ENCODE measurements around the gene TARS1.

DNA sequence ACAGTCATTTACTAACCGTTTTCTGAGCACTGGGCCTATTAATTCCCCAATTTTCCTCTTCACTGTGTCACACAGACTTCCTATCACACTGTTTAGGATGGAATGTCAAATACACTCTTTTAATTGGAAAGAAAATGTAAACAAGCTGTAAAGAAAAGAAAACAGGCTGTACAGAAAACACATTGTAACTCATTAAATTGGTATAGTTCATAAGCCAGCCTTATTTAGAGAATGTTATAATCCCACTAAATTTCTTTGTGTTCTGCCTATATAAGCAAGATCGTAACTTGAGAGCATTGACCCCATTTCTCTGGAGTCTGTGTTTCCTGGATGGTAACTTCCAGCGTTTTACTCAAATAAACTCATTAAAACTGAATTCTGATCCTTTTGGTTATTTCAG lies 46.5 kb downstream of the TARS1 start:
- no peak for TF ChIP-seq POLR2A (IDR thresholded peaks at IDR 0.05)
- TF ChIP-seq, protein P1, sequence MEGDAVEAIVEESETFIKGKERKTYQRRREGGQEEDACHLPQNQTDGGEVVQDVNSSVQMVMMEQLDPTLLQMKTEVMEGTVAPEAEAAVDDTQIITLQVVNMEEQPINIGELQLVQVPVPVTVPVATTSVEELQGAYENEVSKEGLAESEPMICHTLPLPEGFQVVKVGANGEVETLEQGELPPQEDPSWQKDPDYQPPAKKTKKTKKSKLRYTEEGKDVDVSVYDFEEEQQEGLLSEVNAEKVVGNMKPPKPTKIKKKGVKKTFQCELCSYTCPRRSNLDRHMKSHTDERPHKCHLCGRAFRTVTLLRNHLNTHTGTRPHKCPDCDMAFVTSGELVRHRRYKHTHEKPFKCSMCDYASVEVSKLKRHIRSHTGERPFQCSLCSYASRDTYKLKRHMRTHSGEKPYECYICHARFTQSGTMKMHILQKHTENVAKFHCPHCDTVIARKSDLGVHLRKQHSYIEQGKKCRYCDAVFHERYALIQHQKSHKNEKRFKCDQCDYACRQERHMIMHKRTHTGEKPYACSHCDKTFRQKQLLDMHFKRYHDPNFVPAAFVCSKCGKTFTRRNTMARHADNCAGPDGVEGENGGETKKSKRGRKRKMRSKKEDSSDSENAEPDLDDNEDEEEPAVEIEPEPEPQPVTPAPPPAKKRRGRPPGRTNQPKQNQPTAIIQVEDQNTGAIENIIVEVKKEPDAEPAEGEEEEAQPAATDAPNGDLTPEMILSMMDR (IDR thresholded peaks at IDR 0.05): no peak
